Neural progenitor cell (in vitro differentiated cells): ENCODE data around the gene CALHM1.
"Not testable (repeated sequence)": the region's sequence is repeated elsewhere in the genome, so short reads cannot be mapped to it uniquely, and the experiment has no call there.

Experiments used
- EZH2 ChIP-seq: fragments of 200-600 bp; sonication (generic); IDR thresholded peaks from 2 replicates; pipeline ENCODE4 v1.6.1; 2017; ENCODE audit warnings: antibody characterized with exemption, mild to moderate bottlenecking, moderate library complexity
- TF ChIP-seq, protein P1 (sequence below): fragments of 200-600 bp; sonication (generic); IDR thresholded peaks from 2 replicates; pipeline ENCODE4 v1.5.1; 2017; ENCODE audit warnings: antibody characterized with exemption, mild to moderate bottlenecking

DNA sequence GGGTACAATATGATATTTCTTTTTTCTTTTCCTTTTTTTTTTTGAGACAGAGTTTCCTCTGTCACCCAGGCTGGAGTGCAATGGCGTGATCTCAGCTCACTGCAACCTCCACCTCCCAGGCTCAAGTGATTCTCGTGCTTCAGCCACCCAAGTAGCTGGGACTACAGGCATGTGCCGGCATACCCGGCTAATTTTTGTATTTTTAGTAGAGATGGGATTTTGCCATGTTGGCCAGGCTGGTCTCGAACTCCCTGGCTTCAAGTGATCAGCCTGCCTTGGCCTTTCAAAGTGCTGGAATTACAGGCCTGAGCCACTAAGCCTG is 41.6 kb downstream of the CALHM1 start:
- TF ChIP-seq, protein P1, sequence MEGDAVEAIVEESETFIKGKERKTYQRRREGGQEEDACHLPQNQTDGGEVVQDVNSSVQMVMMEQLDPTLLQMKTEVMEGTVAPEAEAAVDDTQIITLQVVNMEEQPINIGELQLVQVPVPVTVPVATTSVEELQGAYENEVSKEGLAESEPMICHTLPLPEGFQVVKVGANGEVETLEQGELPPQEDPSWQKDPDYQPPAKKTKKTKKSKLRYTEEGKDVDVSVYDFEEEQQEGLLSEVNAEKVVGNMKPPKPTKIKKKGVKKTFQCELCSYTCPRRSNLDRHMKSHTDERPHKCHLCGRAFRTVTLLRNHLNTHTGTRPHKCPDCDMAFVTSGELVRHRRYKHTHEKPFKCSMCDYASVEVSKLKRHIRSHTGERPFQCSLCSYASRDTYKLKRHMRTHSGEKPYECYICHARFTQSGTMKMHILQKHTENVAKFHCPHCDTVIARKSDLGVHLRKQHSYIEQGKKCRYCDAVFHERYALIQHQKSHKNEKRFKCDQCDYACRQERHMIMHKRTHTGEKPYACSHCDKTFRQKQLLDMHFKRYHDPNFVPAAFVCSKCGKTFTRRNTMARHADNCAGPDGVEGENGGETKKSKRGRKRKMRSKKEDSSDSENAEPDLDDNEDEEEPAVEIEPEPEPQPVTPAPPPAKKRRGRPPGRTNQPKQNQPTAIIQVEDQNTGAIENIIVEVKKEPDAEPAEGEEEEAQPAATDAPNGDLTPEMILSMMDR = not testable (repeated sequence)
- not testable (repeated sequence) for TF ChIP-seq EZH2
